Loucy (cell line): ENCODE results near the gene MGAT5.
A peak's percentile ranks its signal among the peaks of the same experiment; 100 is the strongest.

ENCODE experiments used
- H2AFZ ChIP-seq: fragments of 200-600 bp; sonication (generic); 2 replicates; pipeline ENCODE4 v1.6.0; 2016; ENCODE audit warnings: antibody characterized with exemption, mild to moderate bottlenecking, low read length, moderate library complexity
- H3F3A ChIP-seq: fragments of 200-600 bp; 2 replicates; pipeline ENCODE4 v1.6.0; 2016; ENCODE audit warnings: antibody characterized with exemption, low read depth, mild to moderate bottlenecking
- H3K27me3 ChIP-seq: fragments of 200-600 bp; sonication (generic); 2 replicates; pipeline ENCODE4 v1.6.1; 2014; ENCODE audit warnings: low read length, mild to moderate bottlenecking; ENCODE audit not compliant: insufficient read depth, poor library complexity, severe bottlenecking
- H3K36me3 ChIP-seq: fragments of 200-600 bp; sonication (generic); 2 replicates; pipeline ENCODE4 v1.6.1; 2016; ENCODE audit warnings: low read length; ENCODE audit not compliant: insufficient read depth
- H3K4me1 ChIP-seq: fragments of 200-600 bp; sonication (generic); 2 replicates; pipeline ENCODE4 v1.5.1; 2014; ENCODE audit warnings: low read length, mild to moderate bottlenecking; ENCODE audit not compliant: insufficient read depth, poor library complexity, severe bottlenecking
- H3K4me2 ChIP-seq: fragments of 200-600 bp; sonication (generic); 2 replicates; pipeline ENCODE4 v1.6.0; 2014; ENCODE audit warnings: antibody characterized with exemption, low read length, low read depth, mild to moderate bottlenecking; ENCODE audit not compliant: poor library complexity, severe bottlenecking
- H3K4me3 ChIP-seq: fragments of 200-600 bp; sonication (generic); 2 replicates; pipeline ENCODE4 v1.5.1; 2014; ENCODE audit warnings: low read length, mild to moderate bottlenecking, mixed read lengths; ENCODE audit not compliant: poor library complexity, severe bottlenecking
- H3K79me2 ChIP-seq: fragments of 200-600 bp; sonication (generic); 2 replicates; pipeline ENCODE4 v1.6.1; 2014; ENCODE audit warnings: low read length; ENCODE audit not compliant: insufficient read depth
- H3K9ac ChIP-seq: fragments of 200-600 bp; sonication (generic); 2 replicates; pipeline ENCODE4 v1.6.0; 2014; ENCODE audit warnings: mild to moderate bottlenecking, low read depth, low read length, moderate library complexity; ENCODE audit not compliant: poor library complexity, severe bottlenecking
- H3K9me2 ChIP-seq: fragments of 200-600 bp; sonication (generic); replicated peaks from 2 replicates; pipeline ENCODE4 v1.6.1; 2016; ENCODE audit warnings: low read depth, low read length, mixed read lengths
- H3K9me3 ChIP-seq: fragments of 200-600 bp; sonication (generic); 2 replicates; pipeline ENCODE4 v1.6.1; 2014; ENCODE audit warnings: mild to moderate bottlenecking, antibody characterized with exemption, low read length, low read depth; ENCODE audit not compliant: insufficient read depth
- H4K20me1 ChIP-seq: fragments of 200-600 bp; sonication (generic); 2 replicates; pipeline ENCODE4 v1.6.0; 2014; ENCODE audit warnings: antibody characterized with exemption, low read length, mild to moderate bottlenecking; ENCODE audit not compliant: insufficient read depth, poor library complexity, severe bottlenecking
- CTCF ChIP-seq: fragments of 200-600 bp; sonication (generic); conservative IDR thresholded peaks from 2 replicates; pipeline ENCODE4 v1.5.1; 2014; ENCODE audit warnings: mild to moderate bottlenecking, antibody characterized with exemption, low read length
- EZH2phosphoT487 ChIP-seq: fragments of 200-600 bp; IDR thresholded peaks from 2 replicates; pipeline ENCODE4 v1.6.1; 2018; ENCODE audit warnings: antibody characterized with exemption, mild to moderate bottlenecking, moderate library complexity, borderline replicate concordance

The MGAT5 gene

DNA sequence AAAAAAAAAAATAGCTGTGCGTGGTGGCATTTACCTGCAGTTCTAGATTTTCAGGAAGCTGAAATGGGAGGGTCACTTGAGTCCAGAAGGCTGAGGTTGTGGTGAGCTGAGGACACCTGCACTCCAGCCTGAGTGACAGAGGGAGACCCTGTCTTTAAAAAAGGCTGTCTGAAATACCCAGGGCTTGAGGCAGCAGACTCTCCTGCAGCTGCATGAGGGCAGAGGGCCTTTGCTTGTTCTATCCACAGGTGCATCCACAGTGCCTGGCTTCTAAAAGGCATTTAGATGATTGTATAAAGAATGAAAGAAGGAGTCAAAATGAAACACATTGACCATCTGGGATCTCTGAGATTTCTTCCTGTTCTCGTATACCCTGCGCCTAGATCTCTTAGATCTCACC is 152.9 kb downstream of the MGAT5 start:
- H3K9me3 ChIP-seq: no peaks in the 10 kb centered on the region
- H3F3A ChIP-seq: peaks cover 10% of the 10 kb centered on the region; the same call in 1 of the 2 replicates
- TF ChIP-seq CTCF (no peak), EZH2phosphoT487 (no peak)
- H4K20me1 ChIP-seq: no peaks in the 10 kb centered on the region
- no peaks in the 10 kb centered on the region for H3K79me2 ChIP-seq
- H3K9me2 ChIP-seq: no peaks in the 10 kb centered on the region
- no peak overlapping the region for H2AFZ ChIP-seq
- H3K4me3 ChIP-seq: no peak overlapping the region
- H3K9ac ChIP-seq: no peak overlapping the region
- H3K4me1 ChIP-seq: peaks cover 58% of the 10 kb centered on the region
- H3K36me3 ChIP-seq: peaks cover 38% of the 10 kb centered on the region; the same call in 1 of the 2 replicates
- no peaks in the 10 kb centered on the region for H3K27me3 ChIP-seq
- no peak overlapping the region for H3K4me2 ChIP-seq

- H3K36me3 ChIP-seq: peaks cover 38% of the 10 kb centered on the region; the same call in 1 of the 2 replicates
- H3K9me2 ChIP-seq: no peaks in the 10 kb centered on the region
- H2AFZ ChIP-seq: no peak overlapping the region
- H3K27me3 ChIP-seq: no peaks in the 10 kb centered on the region
- H3K79me2 ChIP-seq: no peaks in the 10 kb centered on the region
- TF ChIP-seq CTCF (no peak), EZH2phosphoT487 (no peak)
- H3K9me3 ChIP-seq: no peaks in the 10 kb centered on the region
- H3K4me2 ChIP-seq: peak overlapping the region; percentile 67
- H4K20me1 ChIP-seq: no peaks in the 10 kb centered on the region
- peaks cover 12% of the 10 kb centered on the region; the same call in 1 of the 2 replicates for H3F3A ChIP-seq
- H3K9ac ChIP-seq: peak overlapping the region; percentile 37
- H3K4me3 ChIP-seq: no peak overlapping the region
- H3K4me1 ChIP-seq: peaks cover 56% of the 10 kb centered on the region
Measured at GRCh38 chr2:134407154-134407890, 153.4 kb downstream of the MGAT5 start.

GRCh38 chr2:134408386-134408785 is 154.5 kb downstream of the MGAT5 start:
- Histone ChIP-seq H3K36me3 (peaks cover 36% of the 10 kb centered on the region; the same call in 1 of the 2 replicates), H3F3A (peaks cover 12% of the 10 kb centered on the region; the same call in 1 of the 2 replicates), H3K4me2 (peak overlapping the region; percentile 67), H3K9me3 (no peaks in the 10 kb centered on the region), H2AFZ (no peak overlapping the region), H3K79me2 (no peaks in the 10 kb centered on the region), H3K9me2 (no peaks in the 10 kb centered on the region), H3K9ac (peak overlapping the region; percentile 37), H3K4me3 (peak overlapping the region; percentile 35), H4K20me1 (no peaks in the 10 kb centered on the region), H3K4me1 (peaks cover 59% of the 10 kb centered on the region), H3K27me3 (no peaks in the 10 kb centered on the region)
- TF ChIP-seq EZH2phosphoT487 (no peak), CTCF (no peak)
